Activated CD8-positive, alpha-beta T cell treated with anti-CD3 and anti-CD28 coated beads for 36 hours (primary cell): ENCODE results near the gene ATP1A4. TPM values are rescaled to one million over a fixed set of nuclear protein-coding genes. Genes with fewer than 3 reads are reported as not detected.

ENCODE experiments used
- ATAC-seq: fragments of 200-7000 bp; cut with Tn5 transposase; one replicate; pipeline ENCODE4 v1.10.0; 2021; ENCODE audit warnings: mild to moderate bottlenecking, moderate library complexity
- CTCF ChIA-PET: fragments of 350-600 bp; sonication (Branson Sonifier 250); formaldehyde crosslinking; loops from one replicate; lab custom pipeline; 2021; ENCODE audit warnings: antibody characterized with exemption; lab: Charles Lee
- POLR2A ChIA-PET: fragments of 350-600 bp; sonication (Branson Sonifier 250); formaldehyde crosslinking; loops from one replicate; lab custom pipeline; 2021; ENCODE audit warnings: antibody characterized with exemption; lab: Charles Lee
- DNase-seq: peaks from one replicate; pipeline ENCODE4 v3.0.0-alpha.2; 2020
- H3K27ac Mint-ChIP-seq: one replicate; pipeline ENCODE4 v1.8.0; 2021; ENCODE audit warnings: mild to moderate bottlenecking, mixed read lengths
- H3K27me3 Mint-ChIP-seq: one replicate; pipeline ENCODE4 v1.8.0; 2021; ENCODE audit warnings: mixed read lengths
- H3K36me3 Mint-ChIP-seq: one replicate; pipeline ENCODE4 v1.8.0; 2021; ENCODE audit warnings: low read depth, mixed read lengths
- H3K4me1 Mint-ChIP-seq: one replicate; pipeline ENCODE4 v1.8.0; 2021; ENCODE audit warnings: low read depth, mixed read lengths
- H3K4me3 Mint-ChIP-seq: one replicate; pipeline ENCODE4 v1.8.0; 2021; ENCODE audit warnings: mild to moderate bottlenecking, moderate library complexity, mixed read lengths
- H3K9me3 Mint-ChIP-seq: one replicate; pipeline ENCODE4 v1.8.0; 2021; ENCODE audit warnings: mixed read lengths
- intact Hi-C: fragments of 100-400 bp; cut with micrococcal nuclease; formaldehyde crosslinking; loops from one replicate; pipeline ENCODE4 v1.10.0; 2022
- total RNA-seq, 2 experiments: library from RNA; stranded (reverse); gene quantifications; one replicate each; pipeline ENCODE4 v1.2.3, GENCODE V29; 2021
- TF ChIP-seq, protein P1 (sequence below): fragments of 200-600 bp; IDR thresholded peaks from one replicate; pipeline ENCODE4 v1.8.0; 2022; ENCODE audit warnings: antibody characterized with exemption, mild to moderate bottlenecking

ATP1A4 gene
- total RNA-seq, 2 experiments from 2014 or later, result not detected

DNA sequence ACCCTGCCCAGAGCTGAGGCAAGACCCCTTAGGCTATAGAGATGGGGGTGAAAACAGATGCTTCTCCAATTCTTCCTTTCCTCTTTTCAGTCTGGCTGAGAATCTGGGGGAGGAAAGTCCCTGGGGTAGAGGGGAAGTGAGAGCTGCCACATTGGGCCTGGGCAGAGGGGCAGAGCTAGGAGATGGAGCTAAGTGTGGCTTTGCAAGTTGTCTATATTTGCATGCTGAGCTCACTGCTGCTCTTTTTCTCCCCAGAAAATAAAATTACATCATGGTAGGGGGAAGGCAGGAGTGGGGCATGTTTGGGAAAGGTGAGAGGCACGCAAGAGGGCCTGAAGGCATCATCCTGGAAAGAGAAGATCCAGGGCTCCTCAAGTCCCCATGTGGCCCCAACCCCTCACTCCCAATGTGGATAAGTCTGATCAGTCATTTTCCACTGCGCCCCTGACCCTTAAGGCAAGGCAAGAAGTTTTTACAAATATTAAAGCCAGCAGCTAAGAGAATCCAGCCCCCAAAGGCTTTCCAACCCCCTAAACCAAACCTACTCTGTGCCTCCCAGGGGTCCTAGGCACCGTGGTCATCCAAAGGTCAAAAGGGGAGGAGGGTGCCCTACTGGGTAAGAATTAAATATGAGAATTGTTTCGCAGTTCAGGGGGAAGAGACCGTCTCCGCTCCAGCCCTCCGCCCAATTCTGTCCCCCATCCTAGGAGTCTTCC lies 53.3 kb downstream of the ATP1A4 start:
- intact Hi-C loops, result loop anchor here (2.0 to 5.0 kb wide), 2 partner anchors 30 to 102 kb away; no protein-coding TSS in a partner anchor
- peaks cover 10% of the 10 kb centered on the region for H3K36me3 Mint-ChIP-seq
- TF ChIP-seq, protein P1, sequence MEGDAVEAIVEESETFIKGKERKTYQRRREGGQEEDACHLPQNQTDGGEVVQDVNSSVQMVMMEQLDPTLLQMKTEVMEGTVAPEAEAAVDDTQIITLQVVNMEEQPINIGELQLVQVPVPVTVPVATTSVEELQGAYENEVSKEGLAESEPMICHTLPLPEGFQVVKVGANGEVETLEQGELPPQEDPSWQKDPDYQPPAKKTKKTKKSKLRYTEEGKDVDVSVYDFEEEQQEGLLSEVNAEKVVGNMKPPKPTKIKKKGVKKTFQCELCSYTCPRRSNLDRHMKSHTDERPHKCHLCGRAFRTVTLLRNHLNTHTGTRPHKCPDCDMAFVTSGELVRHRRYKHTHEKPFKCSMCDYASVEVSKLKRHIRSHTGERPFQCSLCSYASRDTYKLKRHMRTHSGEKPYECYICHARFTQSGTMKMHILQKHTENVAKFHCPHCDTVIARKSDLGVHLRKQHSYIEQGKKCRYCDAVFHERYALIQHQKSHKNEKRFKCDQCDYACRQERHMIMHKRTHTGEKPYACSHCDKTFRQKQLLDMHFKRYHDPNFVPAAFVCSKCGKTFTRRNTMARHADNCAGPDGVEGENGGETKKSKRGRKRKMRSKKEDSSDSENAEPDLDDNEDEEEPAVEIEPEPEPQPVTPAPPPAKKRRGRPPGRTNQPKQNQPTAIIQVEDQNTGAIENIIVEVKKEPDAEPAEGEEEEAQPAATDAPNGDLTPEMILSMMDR, result no peak
- DNase-seq (peak; percentile 20), ATAC-seq (peak; percentile 26)
- H3K27me3 Mint-ChIP-seq, result no peaks in the 10 kb centered on the region
- peak overlapping the region; percentile 82 for H3K4me3 Mint-ChIP-seq
- ChIA-PET CTCF (interaction anchor here (0.6 to 5.9 kb wide), 9 partner anchors 9 to 119 kb away, joined by 3 to 31 read pairs (median 10); partner anchors contain the start of gene CASQ1), POLR2A (interaction anchor here (0.7 to 2.6 kb wide), 8 partner anchors 9 to 134 kb away, joined by 3 to 6 read pairs (median 3); no protein-coding TSS in a partner anchor)
- H3K27ac Mint-ChIP-seq, result peak overlapping the region; percentile 82
- no peaks in the 10 kb centered on the region for H3K9me3 Mint-ChIP-seq
- H3K4me1 Mint-ChIP-seq, result peaks cover 41% of the 10 kb centered on the region

DNA sequence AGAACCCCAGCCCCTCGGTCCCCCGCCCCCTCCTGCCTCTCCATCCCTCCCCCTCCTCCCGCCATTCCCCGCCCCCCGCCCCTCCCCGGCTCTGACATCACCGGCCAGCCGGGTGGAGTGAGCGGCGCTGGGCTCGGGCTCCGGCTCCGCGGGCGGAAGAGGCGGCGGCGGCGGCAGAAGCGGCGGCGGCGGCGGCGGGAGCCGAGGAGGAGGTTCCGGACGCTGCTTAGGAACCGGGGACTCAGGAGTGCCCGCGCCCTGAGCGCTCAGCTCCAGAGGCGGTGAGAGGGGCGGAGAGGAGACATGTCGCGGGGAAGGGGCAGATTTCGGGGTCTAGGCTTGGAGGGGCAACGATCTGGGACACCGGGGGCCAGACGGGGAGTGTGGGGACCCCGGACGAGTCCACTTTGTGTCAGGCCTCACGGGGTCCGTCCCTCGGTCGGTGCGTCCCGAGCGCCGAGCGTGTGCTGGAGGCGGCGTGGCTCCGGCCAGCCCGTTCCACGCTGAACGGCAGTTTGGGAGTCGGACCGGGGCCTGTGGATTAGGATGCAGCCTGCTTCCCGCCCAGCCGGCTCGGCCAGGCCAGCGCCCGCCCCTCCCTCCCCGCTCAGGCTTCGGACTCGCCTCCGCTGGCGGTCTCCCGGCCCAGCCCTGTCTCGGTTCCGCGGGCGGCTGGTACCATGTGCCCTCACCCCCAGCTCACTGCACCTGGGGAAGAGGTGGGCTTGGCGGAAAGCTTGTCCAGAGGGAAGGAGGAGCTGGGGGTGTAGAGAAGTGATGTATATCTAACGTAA lies 54.0 kb downstream of the ATP1A4 start, which contains the start of gene PEA15:
Gene PEA15, plus strand, starts transcription at position 143 of the 794 bp plus-strand sequence. CDS start 6,161 bp downstream, outside the sequence.
- H3K4me1 Mint-ChIP-seq, result peaks cover 48% of the 10 kb centered on the region
- peak within 1 kb of the TSS; percentile 82 for H3K4me3 Mint-ChIP-seq
- peak; percentile 76 for ATAC-seq
- H3K27ac Mint-ChIP-seq, result peak within 1 kb of the TSS; percentile 87
- no peaks in the 10 kb centered on the region for H3K9me3 Mint-ChIP-seq
- CTCF ChIA-PET, result interaction anchor here (0.6 to 5.9 kb wide), 7 partner anchors 12 to 120 kb away, joined by 3 to 31 read pairs (median 8); no protein-coding TSS in a partner anchor
- DNase-seq, result peak; percentile 70
- intact Hi-C loops, result loop anchor here (2.0 to 5.0 kb wide), 2 partner anchors 29 to 103 kb away; no protein-coding TSS in a partner anchor
- peaks cover 16% of the 10 kb centered on the region for H3K36me3 Mint-ChIP-seq
- POLR2A ChIA-PET, result interaction anchor here (0.7 to 2.6 kb wide), 10 partner anchors 9 to 134 kb away, joined by 3 to 6 read pairs (median 3); no protein-coding TSS in a partner anchor
- H3K27me3 Mint-ChIP-seq, result no peaks in the 10 kb centered on the region
- TF ChIP-seq, protein P1, result no peak

- TF ChIP-seq, protein P1, result no peak
- Mint-ChIP-seq H3K9me3 (no peaks in the 10 kb centered on the region), H3K4me3 (peak overlapping the region; percentile 82), H3K4me1 (peaks cover 48% of the 10 kb centered on the region), H3K36me3 (peaks cover 18% of the 10 kb centered on the region), H3K27ac (peak overlapping the region; percentile 74), H3K27me3 (no peaks in the 10 kb centered on the region)
- ChIA-PET CTCF (interaction anchor here (0.9 to 5.9 kb wide), 6 partner anchors 12 to 121 kb away, joined by 3 to 31 read pairs (median 6); no protein-coding TSS in a partner anchor), POLR2A (interaction anchor here (0.9 to 2.6 kb wide), 5 partner anchors 10 to 69 kb away, joined by 3 to 6 read pairs (median 5); no protein-coding TSS in a partner anchor)
- intact Hi-C loops, result loop anchor here (5.0 kb wide), 1 partner anchor 104 kb away; no protein-coding TSS in a partner anchor
- peak; percentile 81 for ATAC-seq
- peak; percentile 71 for DNase-seq
Measured at GRCh38 chr1:160206036-160206389, 54.6 kb downstream of the ATP1A4 start.

- H3K36me3 Mint-ChIP-seq, result peaks cover 18% of the 10 kb centered on the region
- peak overlapping the region; percentile 82 for H3K4me3 Mint-ChIP-seq
- POLR2A ChIA-PET, result interaction anchor here (0.8 to 2.2 kb wide), 5 partner anchors 13 to 68 kb away, joined by 3 to 6 read pairs (median 3); no protein-coding TSS in a partner anchor
- DNase-seq (no peak), ATAC-seq (no peak)
- H3K27ac Mint-ChIP-seq, result peak overlapping the region; percentile 74
- CTCF ChIA-PET, result interaction anchor here (1.0 to 5.9 kb wide), 6 partner anchors 11 to 121 kb away, joined by 3 to 31 read pairs (median 6); no protein-coding TSS in a partner anchor
- TF ChIP-seq, protein P1, result no peak
- H3K9me3 Mint-ChIP-seq, result no peaks in the 10 kb centered on the region
- H3K27me3 Mint-ChIP-seq, result no peaks in the 10 kb centered on the region
- intact Hi-C loops, result loop anchor here (5.0 kb wide), 1 partner anchor 104 kb away; no protein-coding TSS in a partner anchor
- peaks cover 48% of the 10 kb centered on the region for H3K4me1 Mint-ChIP-seq
Measured at GRCh38 chr1:160206421-160207117, 55.2 kb downstream of the ATP1A4 start.
